PC-3 (cell line): Measurements from ENCODE around the gene ADCY5.

ENCODE experiments used
- EZH2 ChIP-seq: fragments of 300-600 bp; sonication (generic); IDR thresholded peaks from one replicate; pipeline ENCODE4 v1.6.1; 2017; ENCODE audit warnings: antibody characterized with exemption, mild to moderate bottlenecking, low read length; ENCODE audit not compliant: unreplicated experiment
- TF ChIP-seq, protein P1 (sequence below): fragments of 300-600 bp; sonication (generic); conservative IDR thresholded peaks from 2 replicates; pipeline ENCODE4 v1.5.1; 2017; ENCODE audit warnings: antibody characterized with exemption, low read depth, mild to moderate bottlenecking, low read length

DNA sequence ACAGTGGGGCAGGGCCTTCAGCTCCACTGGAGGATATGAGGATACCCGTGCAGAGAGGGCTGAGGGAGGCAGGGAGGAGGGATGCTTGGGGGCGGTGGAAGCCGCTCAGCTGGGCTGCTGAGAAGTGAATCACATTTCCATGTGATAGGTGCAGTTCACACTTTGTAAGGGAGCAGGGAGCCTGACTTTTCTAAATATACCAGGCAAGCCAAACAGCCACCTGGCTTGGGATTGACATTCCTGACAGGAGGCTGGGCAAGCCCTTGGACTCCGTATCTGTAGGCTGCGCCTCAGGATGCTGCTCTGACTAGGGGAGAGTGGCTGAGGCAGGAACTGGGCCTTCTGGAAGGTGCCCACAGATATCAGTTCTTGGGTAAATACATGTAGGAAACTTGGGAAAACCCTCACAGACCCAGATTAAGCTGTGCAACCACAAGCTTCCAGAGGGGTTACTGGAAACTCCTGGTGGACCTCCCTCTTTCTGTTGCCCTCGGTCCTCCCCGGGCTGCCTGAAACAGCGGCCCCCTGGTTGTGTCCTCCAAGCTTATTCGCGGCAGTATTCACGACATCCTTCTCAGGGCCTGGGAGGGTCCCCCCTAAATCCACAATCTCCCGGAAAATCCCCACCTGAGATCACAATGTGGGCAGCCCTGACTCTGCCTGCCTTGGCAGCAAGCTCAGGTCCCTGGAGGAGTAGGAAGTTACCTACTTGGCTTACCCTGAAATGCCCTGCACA is 33.0 kb upstream of the ADCY5 start:
- TF ChIP-seq, protein P1, sequence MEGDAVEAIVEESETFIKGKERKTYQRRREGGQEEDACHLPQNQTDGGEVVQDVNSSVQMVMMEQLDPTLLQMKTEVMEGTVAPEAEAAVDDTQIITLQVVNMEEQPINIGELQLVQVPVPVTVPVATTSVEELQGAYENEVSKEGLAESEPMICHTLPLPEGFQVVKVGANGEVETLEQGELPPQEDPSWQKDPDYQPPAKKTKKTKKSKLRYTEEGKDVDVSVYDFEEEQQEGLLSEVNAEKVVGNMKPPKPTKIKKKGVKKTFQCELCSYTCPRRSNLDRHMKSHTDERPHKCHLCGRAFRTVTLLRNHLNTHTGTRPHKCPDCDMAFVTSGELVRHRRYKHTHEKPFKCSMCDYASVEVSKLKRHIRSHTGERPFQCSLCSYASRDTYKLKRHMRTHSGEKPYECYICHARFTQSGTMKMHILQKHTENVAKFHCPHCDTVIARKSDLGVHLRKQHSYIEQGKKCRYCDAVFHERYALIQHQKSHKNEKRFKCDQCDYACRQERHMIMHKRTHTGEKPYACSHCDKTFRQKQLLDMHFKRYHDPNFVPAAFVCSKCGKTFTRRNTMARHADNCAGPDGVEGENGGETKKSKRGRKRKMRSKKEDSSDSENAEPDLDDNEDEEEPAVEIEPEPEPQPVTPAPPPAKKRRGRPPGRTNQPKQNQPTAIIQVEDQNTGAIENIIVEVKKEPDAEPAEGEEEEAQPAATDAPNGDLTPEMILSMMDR = no peak
- TF ChIP-seq EZH2 = no peak
